ENCODE measurements around the gene VMAC.

VMAC gene

GRCh38 chr19:5934069-5934401, 29.4 kb downstream of the VMAC start:
- Mint-ChIP-seq H3K27me3 (no peaks in the 10 kb centered on the region), H3K4me3 (no peak overlapping the region), H3K36me3 (ENCODE audit: insufficient read depth) (peaks cover 48% of the 10 kb centered on the region), H3K9me3 (no peaks in the 10 kb centered on the region), H3K27ac (no peak overlapping the region), H3K4me1 (ENCODE audit: low read depth in 2 of 2) (peaks cover 12 to 15% of the 10 kb centered on the region in 2 donors)
- ATAC-seq (replicated peaks) (no peak), DNase-seq (no peak)

- ATAC-seq (replicated peaks) = no peak
- Mint-ChIP-seq H3K36me3 (ENCODE audit: insufficient read depth) (peaks cover 49% of the 10 kb centered on the region), H3K4me3 (no peak overlapping the region), H3K9me3 (no peaks in the 10 kb centered on the region), H3K27ac (no peak overlapping the region), H3K4me1 (ENCODE audit: low read depth in 2 of 2) (peaks cover 12 to 15% of the 10 kb centered on the region in 2 donors), H3K27me3 (no peaks in the 10 kb centered on the region)
- no peak for DNase-seq
Measured at GRCh38 chr19:5934774-5935472, 30.3 kb downstream of the VMAC start.

- peaks cover 48% of the 10 kb centered on the region for H3K36me3 Mint-ChIP-seq (ENCODE audit: insufficient read depth)
- H3K27me3 Mint-ChIP-seq = no peaks in the 10 kb centered on the region
- H3K4me3 Mint-ChIP-seq = no peak overlapping the region
- peaks cover 12 to 15% of the 10 kb centered on the region in 2 donors for H3K4me1 Mint-ChIP-seq (ENCODE audit: low read depth in 2 of 2)
- no peaks in the 10 kb centered on the region for H3K9me3 Mint-ChIP-seq
- DNase-seq = no peak
- peak overlapping the region in 1 of 2 donors; percentile 33 for H3K27ac Mint-ChIP-seq
- no peak for ATAC-seq (replicated peaks)
Measured at GRCh38 chr19:5935473-5936291, 31.0 kb downstream of the VMAC start.

GRCh38 chr19:5936292-5936592, 31.6 kb downstream of the VMAC start:
- Mint-ChIP-seq H3K9me3 (no peaks in the 10 kb centered on the region), H3K27me3 (no peaks in the 10 kb centered on the region), H3K27ac (peak overlapping the region in 1 of 2 donors; percentile 33), H3K4me3 (no peak overlapping the region), H3K36me3 (ENCODE audit: insufficient read depth) (peaks cover 48% of the 10 kb centered on the region), H3K4me1 (ENCODE audit: low read depth in 2 of 2) (peaks cover 12 to 15% of the 10 kb centered on the region in 2 donors)
- no peak for ATAC-seq (replicated peaks)
- DNase-seq = no peak

GRCh38 chr19:5937550-5937949, 32.9 kb downstream of the VMAC start:
- peaks cover 14 to 19% of the 10 kb centered on the region in 2 donors for H3K4me1 Mint-ChIP-seq (ENCODE audit: low read depth in 2 of 2)
- H3K36me3 Mint-ChIP-seq (ENCODE audit: insufficient read depth) = peaks cover 44% of the 10 kb centered on the region
- ATAC-seq (replicated peaks) (no peak), DNase-seq (no peak)
- H3K27ac Mint-ChIP-seq = no peak overlapping the region
- H3K4me3 Mint-ChIP-seq = no peak overlapping the region
- no peaks in the 10 kb centered on the region for H3K9me3 Mint-ChIP-seq
- no peaks in the 10 kb centered on the region for H3K27me3 Mint-ChIP-seq

- no peak overlapping the region for H3K4me3 Mint-ChIP-seq
- H3K27me3 Mint-ChIP-seq = no peaks in the 10 kb centered on the region
- no peaks in the 10 kb centered on the region for H3K9me3 Mint-ChIP-seq
- DNase-seq (no peak), ATAC-seq (replicated peaks) (no peak)
- H3K36me3 Mint-ChIP-seq (ENCODE audit: insufficient read depth) = peaks cover 45% of the 10 kb centered on the region
- H3K4me1 Mint-ChIP-seq (ENCODE audit: low read depth in 2 of 2) = peaks cover 23 to 40% of the 10 kb centered on the region in 2 donors
- H3K27ac Mint-ChIP-seq = peak overlapping the region in 1 of 2 donors; percentile 65
Measured at GRCh38 chr19:5940260-5941208, 35.9 kb downstream of the VMAC start.

- peaks cover 23 to 42% of the 10 kb centered on the region in 2 donors for H3K4me1 Mint-ChIP-seq (ENCODE audit: low read depth in 2 of 2)
- no peak for ATAC-seq (replicated peaks)
- no peak overlapping the region for H3K4me3 Mint-ChIP-seq
- DNase-seq = no peak
- H3K9me3 Mint-ChIP-seq = no peaks in the 10 kb centered on the region
- H3K27ac Mint-ChIP-seq = peak overlapping the region in 1 of 2 donors; percentile 51
- H3K27me3 Mint-ChIP-seq = no peaks in the 10 kb centered on the region
- H3K36me3 Mint-ChIP-seq (ENCODE audit: insufficient read depth) = peaks cover 39% of the 10 kb centered on the region
Measured at GRCh38 chr19:5941673-5942072, 37.0 kb downstream of the VMAC start.

GRCh38 chr19:5943045-5943444, 38.4 kb downstream of the VMAC start:
- no peak for DNase-seq
- Mint-ChIP-seq H3K4me3 (no peak overlapping the region), H3K4me1 (ENCODE audit: low read depth in 2 of 2) (peaks cover 28 to 49% of the 10 kb centered on the region in 2 donors), H3K27me3 (no peaks in the 10 kb centered on the region), H3K27ac (peak overlapping the region; percentile 28 to 44), H3K9me3 (no peaks in the 10 kb centered on the region), H3K36me3 (ENCODE audit: insufficient read depth) (peaks cover 34% of the 10 kb centered on the region)
- ATAC-seq (replicated peaks) = no peak

- Mint-ChIP-seq H3K4me3 (no peak overlapping the region), H3K9me3 (no peaks in the 10 kb centered on the region), H3K27me3 (no peaks in the 10 kb centered on the region), H3K27ac (peak overlapping the region; percentile 28 to 44), H3K4me1 (ENCODE audit: low read depth in 2 of 2) (peaks cover 31 to 52% of the 10 kb centered on the region in 2 donors), H3K36me3 (ENCODE audit: insufficient read depth) (peaks cover 30% of the 10 kb centered on the region)
- no peak for DNase-seq
- no peak for ATAC-seq (replicated peaks)
Measured at GRCh38 chr19:5943623-5944022, 39.0 kb downstream of the VMAC start.

GRCh38 chr19:5947435-5947834, 42.8 kb downstream of the VMAC start:
- Mint-ChIP-seq H3K36me3 (ENCODE audit: insufficient read depth) (peaks cover 23% of the 10 kb centered on the region), H3K27me3 (no peaks in the 10 kb centered on the region), H3K4me3 (peak overlapping the region; percentile 2 to 54), H3K27ac (peak overlapping the region; percentile 89 to 92), H3K9me3 (no peaks in the 10 kb centered on the region), H3K4me1 (ENCODE audit: low read depth in 2 of 2) (peaks cover 57 to 75% of the 10 kb centered on the region in 2 donors)
- ATAC-seq (replicated peaks) (no peak), DNase-seq (no peak)

- Mint-ChIP-seq H3K9me3 (no peaks in the 10 kb centered on the region), H3K27ac (peak overlapping the region; percentile 89 to 92), H3K4me1 (ENCODE audit: low read depth in 2 of 2) (peaks cover 68 to 76% of the 10 kb centered on the region in 2 donors), H3K36me3 (ENCODE audit: insufficient read depth) (peaks cover 20% of the 10 kb centered on the region), H3K27me3 (no peaks in the 10 kb centered on the region), H3K4me3 (peak overlapping the region; percentile 64 to 72)
- ATAC-seq (replicated peaks) (peak; percentile 38), DNase-seq (no peak)
Measured at GRCh38 chr19:5948752-5949564, 44.3 kb downstream of the VMAC start.

- Mint-ChIP-seq H3K36me3 (ENCODE audit: insufficient read depth) (peaks cover 24% of the 10 kb centered on the region), H3K4me1 (ENCODE audit: low read depth in 2 of 2) (peaks cover 71 to 75% of the 10 kb centered on the region in 2 donors), H3K27me3 (no peaks in the 10 kb centered on the region), H3K9me3 (no peaks in the 10 kb centered on the region), H3K27ac (peak overlapping the region; percentile 89 to 92), H3K4me3 (peak overlapping the region; percentile 64 to 72)
- ATAC-seq (replicated peaks) (peak; percentile 56), DNase-seq (no peak)
Measured at GRCh38 chr19:5949792-5950305, 45.2 kb downstream of the VMAC start.
